GM18511 (cell line): ENCODE measurements around the gene AGPAT3.

ENCODE experiments used
- ATAC-seq: cut with Tn5 transposase; IDR thresholded peaks from one replicate; pipeline ENCODE4 v1.9.1; 2021; ENCODE audit warnings: mild to moderate bottlenecking, moderate library complexity; ENCODE audit not compliant: unreplicated experiment

The AGPAT3 gene

DNA sequence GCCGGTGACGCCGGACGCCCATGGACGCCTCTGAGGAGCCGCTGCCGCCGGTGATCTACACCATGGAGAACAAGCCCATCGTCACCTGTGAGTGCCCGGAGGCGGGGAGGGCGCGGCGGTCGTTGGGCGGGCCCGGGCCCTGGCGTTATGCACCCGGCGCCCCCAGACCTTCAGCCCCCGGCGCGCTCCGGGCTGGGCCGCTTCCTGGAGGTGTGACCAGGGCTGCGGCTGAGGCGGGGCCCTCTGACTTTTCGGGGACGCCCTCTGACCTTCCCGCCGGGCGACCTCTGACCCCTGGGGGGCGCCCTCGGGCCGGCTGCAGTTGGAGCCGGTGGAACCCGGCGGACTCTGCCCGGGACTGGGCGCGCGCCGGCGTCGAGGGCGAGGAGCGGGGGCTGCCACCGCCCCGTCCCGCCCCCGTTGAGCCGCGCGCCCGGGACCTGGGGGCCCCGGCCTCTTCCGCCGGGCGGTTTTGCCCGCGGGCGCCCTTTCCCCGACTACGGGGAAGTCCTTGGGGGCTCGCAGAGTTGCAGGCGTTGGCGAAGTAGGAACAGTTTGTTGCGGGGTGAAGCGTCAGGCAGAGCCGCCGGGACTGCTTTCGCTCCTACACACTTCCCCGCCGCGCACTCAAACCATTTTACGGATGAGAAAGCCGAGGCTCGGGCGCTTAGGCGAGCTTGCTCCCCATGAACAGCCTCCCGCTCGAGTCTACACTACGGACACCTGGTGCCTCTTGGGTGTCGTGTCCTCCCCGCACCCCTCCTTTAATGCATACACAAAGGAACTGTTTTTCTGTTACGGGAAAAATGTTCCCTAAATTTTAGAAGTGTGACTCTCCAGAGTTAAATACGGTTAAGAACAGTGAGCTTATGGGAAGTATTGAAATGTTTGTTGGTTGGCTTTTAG lies 147.7 kb downstream of the AGPAT3 start:
- peak; percentile 67 for ATAC-seq

DNA sequence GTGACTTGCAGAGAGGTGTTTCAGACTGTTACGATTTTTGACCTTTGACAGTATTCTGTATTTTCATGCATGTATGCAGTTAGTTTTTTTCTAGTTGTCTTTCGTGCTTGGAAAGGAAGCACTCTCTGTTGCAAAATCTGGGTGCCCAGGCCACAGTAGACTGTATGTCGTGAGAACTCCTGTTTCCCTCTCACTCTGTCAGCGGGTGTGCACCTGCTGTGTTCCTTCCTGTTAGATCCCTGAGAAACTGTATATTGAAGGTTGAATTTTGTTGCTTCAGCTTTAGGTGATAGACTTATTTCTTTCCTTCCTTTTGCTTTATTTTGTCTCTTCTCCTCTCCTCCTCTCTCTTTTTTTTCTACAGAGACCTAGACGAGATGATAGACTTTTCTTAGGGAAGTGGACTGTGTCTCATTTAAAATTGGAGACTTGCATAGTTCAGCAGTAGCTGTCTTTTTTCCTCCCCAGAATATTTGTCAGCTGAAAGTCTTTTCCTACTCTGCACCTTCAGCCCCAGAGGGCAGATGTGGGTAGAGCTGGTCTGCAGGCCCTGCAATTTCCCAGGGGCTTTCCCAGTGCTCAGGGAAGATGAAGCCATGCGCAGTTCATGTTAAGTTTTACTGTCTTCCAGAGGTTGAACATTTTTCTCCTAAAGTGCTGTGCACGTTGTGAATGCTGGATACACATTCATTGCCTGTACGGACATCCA lies 148.5 kb downstream of the AGPAT3 start:
- ATAC-seq, result no peak

- ATAC-seq, result no peak
Observed at GRCh38 chr21:44017601-44018000, 152.6 kb downstream of the AGPAT3 start.

DNA sequence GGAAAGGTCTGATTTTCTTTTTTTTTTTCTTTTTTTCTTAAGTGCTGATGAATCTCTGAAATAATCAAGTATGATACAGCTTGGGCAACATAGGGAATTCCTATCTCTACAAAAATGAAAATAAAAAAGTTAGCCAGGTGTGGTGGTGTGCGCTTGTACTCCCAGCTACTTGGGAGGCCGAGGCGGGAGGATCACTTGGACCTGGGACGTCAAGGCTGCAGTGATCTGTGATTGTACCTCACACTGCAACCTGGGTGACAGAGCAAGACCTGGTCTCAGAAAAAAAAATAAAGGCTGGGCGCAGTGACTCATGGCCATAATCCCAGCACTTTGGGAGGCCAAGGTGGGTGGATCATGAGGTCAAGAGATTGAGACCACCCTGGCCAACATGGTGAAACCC lies 153.1 kb downstream of the AGPAT3 start:
- no peak for ATAC-seq

DNA sequence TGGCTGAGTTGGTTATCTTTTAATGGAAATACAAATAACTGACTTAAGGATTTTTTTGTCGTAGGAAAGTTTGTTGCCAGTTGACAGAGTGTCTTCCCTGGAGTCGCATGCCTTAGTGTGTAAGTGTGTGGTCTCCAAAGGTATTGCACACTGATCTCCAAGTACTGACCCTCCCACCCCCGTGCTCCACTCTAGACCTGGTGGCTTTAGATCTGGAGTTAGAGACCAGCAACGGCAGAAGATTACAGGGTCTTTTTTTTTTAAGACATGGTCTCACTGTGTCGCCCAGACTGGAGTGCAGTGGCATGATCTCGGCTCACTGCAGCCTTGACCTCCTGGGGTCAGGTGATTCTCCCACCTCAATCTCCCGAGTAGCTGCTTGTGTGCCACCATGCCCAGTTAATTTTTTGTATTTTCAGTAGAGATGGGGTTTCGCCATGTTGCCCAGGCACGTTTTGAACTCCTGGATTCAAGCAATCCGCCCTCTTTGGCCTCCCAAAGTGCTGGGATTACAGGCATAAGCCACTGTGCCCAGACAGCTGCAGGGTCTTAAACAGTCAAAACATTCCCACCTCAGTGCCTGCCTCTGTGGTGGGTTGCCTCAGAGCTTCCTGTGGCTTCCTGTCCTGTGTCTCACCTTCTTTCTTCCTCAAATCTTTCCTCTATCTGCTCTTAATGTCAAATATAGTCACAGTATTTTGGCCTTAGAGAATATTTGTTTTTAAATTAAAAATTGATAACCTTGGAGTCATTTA lies 154.0 kb downstream of the AGPAT3 start:
- no peak for ATAC-seq

DNA sequence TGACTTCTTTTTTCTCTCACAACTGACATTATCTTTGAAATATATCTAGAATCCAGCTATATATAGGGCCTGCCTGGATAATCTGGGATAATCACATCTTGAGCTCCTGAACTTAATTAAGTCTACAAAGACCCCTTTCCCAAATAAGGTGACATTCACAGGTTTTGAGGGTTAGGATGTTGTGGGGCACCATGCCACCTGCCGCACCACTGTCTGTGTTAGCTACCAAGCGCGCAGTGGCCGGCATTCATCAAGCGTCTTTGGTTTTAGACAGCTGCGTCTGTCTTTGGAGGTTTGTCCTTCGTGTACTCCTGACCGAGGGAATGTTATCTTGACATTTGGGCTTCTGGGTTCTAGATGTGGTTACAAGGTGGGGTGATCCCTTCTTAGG lies 154.5 kb downstream of the AGPAT3 start:
- no peak for ATAC-seq

GRCh38 chr21:44020551-44020950 lies 155.5 kb downstream of the AGPAT3 start:
- ATAC-seq, result no peak

DNA sequence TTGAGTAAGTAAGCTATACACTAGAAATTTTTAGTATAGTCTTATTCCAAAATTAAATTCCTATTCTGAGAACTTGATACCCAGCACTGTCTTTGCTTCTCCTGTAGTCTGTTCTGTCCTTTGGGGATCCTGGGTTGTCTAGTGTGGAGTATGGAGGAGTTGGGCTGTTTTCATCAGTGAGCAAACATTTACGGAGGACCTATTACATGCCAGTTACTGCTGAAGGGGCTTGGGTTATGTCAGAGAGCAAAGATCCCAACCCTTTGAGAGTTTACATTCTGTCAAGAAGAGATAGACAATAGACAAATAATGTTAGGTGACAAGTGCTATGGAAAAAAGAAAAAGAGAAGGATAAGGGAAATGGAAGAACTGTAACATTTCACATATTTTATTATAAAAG lies 156.0 kb downstream of the AGPAT3 start:
- ATAC-seq, result no peak

- ATAC-seq, result no peak
Observed at GRCh38 chr21:44024257-44024656, 159.2 kb downstream of the AGPAT3 start.

GRCh38 chr21:44024887-44025353 lies 159.9 kb downstream of the AGPAT3 start:
- no peak for ATAC-seq

- ATAC-seq, result no peak
Observed at GRCh38 chr21:44027607-44028286, 162.7 kb downstream of the AGPAT3 start.

DNA sequence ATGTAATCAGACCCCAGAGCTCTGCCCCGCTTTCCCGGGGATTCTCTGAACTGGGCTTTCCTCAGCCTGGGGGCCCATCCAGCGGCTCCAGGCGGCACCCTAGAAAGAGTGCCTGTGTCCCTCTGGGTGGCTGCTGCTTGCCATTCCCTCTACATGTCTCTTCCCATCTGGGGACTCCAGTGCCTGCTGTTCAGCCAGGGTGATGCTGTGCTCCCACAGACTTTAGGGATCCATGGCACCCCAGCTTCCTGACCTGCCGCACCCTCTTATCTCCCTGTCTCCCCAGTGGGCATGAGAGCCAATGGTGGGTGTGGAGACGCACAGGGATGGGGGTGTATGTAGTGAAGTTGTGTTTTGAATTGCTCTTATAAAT lies 163.2 kb downstream of the AGPAT3 start:
- no peak for ATAC-seq

DNA sequence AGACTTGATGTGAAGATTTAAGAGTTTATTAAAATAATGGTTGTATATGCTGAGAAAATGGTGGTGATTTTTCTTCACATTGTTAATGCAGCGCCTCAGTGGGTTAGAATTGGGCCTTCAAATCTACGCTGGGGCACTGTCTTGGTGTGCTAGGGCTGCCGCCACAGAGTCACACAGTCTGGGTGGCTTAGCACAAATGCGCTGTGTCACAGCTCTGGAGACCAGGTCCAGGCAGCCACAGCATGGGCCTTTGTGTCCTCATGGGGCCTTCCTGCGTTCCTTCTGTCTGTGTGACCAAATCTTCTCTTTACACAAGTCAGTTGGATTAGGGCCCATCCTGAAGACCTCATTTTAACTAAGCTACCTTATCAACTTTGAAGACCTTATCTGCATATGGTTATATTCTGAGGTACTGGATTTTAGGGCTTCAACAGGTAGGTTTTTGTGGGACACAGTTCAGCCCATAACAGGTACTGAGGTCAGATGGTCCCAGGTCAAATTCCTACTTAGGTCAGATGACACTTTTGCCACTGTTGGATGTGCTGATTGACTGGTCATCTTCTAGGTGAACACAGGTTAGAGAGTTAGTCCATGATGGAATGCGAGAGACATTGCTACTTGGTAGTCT lies 164.6 kb downstream of the AGPAT3 start:
- no peak for ATAC-seq

DNA sequence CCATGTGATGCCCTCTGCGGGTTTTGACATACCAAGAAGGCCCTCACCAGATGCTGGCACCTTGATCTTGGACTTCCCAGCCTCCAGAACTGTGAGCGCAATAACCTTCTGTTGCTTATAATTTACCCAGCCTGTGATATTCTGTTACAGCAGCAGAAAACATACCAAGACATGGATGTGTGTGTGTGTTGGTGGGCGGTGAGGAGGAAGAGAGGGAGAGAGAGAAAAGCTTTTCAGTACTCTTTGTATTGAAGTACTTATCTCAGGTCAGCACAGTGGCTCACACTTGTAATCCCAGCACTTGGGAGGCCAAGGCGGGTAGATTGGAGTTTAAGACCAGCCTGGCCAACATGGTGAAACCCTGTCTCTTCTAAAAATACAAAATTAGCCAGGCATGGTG lies 170.2 kb downstream of the AGPAT3 start:
- no peak for ATAC-seq
